HG03108 (cell line): ENCODE measurements around the gene HBB.
"Not testable (repeated sequence)": the region's sequence is repeated elsewhere in the genome, so short reads cannot be mapped to it uniquely, and the experiment has no call there.

Source experiments
- ATAC-seq: cut with Tn5 transposase; IDR thresholded peaks from one replicate; pipeline ENCODE4 v1.9.1; 2021; ENCODE audit warnings: moderate library complexity; ENCODE audit not compliant: unreplicated experiment

Gene HBB

GRCh38 chr11:5226732-5227310 is at the start of gene HBB:
Gene HBB (minus strand): TSS chr11:5227071. CDS start chr11:5227021, 50 bp downstream.
- no peak for ATAC-seq

GRCh38 chr11:5275369-5276110 is 48.7 kb upstream of the HBB start:
- no peak for ATAC-seq

DNA sequence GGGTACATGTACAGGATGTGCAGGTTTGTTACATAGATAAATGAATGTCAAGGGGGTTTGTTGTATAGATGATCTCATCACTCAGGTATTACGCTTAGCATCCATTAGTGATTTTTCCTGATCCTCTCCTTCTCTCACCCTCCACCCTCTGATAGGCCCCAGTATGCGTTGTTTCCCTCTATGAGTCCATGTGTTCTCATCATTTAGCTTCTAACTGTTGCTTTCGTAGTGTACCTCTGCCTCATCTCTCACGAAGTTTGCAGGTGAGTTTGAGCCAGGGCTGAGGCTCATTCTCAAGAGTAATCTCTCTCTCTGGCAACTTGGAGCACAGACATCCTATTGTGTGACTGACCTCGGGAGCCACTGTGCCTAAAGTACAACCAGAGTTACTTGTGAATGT is 47.5 kb upstream of the HBB start:
- no peak for ATAC-seq

- ATAC-seq: no peak
Observed at GRCh38 chr11:5272395-5273017, 45.6 kb upstream of the HBB start.

DNA sequence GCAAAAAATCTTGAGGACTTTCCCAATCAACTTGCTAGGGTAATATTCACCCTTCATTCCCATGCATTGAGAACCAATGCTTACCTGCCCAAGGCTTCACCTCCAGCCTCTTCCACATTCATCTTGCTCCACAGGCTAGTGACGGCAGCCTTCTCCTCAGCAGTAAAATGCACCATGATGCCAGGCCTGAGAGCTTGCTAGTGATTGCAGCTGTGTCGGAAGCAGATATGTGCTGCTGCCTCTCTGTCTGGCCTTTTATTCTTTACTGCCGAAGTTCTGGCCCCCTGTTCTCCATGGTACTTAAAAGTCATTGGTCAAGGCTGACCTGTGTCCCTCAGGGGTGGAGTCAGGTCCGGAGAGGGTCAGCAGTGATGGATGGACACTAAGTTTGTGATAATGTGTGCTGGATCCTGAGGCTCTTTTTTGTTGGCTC is 42.9 kb upstream of the HBB start, which contains the start of gene HBE1:
TSS of gene HBE1 (minus strand) at position 231 of the 433 bp plus-strand sequence. CDS start at position 176, 55 bp downstream.
- ATAC-seq: no peak

GRCh38 chr11:5267033-5267563 is 40.2 kb upstream of the HBB start:
- no peak for ATAC-seq

- no peak for ATAC-seq
Observed at GRCh38 chr11:5266609-5267008, 39.7 kb upstream of the HBB start.

GRCh38 chr11:5265832-5266231 is 39.0 kb upstream of the HBB start:
- ATAC-seq: no peak

DNA sequence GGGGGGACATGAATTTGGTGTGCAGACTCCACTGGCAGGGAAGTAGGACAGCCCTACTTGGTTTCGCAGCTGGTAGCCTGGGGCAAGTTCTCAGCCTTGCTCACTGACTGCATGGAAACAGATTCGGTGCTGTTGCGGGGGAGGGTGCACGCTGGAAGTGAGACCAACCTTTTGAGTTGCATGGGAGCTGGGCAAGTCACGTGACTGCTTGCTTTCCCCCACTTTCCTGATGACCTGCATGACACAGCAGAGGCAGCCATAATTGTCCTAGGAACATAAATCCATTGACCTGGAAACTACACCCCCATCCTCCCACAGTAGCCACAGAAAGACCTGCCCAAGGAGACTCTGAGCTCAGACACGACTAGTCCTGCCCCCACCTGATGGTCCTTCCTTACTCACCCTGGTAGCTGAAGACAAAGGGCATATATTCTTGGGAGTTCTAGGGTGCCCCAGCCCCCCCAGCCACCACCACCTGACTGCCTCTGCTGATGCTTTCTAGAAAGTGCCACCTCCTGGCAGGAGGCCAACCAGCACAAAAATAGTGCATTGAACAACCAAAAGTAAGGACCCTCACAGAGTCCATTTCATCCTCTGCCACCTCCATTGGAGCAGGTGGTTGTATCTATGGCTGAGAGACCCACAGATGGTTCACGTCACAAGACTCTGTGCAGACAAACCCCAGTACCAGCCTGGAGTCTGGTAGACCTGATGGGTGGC is 31.8 kb upstream of the HBB start:
- no peak for ATAC-seq

DNA sequence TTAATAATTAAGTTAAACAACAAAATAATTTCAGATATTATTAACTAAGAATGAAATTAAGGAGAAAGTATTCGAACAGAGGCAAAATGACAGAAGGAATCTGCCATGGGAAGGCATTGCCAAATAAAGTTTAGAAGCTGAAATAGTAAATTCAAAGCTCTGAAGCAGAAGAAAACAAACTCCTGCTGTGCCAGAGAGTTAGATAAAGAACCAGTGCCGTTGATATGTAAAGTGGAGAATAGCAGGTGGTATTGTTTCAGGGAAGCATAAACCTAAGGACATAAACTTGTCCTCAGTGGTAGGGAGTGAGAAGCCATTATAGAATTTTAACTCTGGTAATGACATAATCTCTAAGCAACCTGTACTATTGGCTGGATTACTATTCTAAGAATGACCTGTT is 30.4 kb upstream of the HBB start:
- ATAC-seq: no peak

GRCh38 chr11:5254646-5255413 is 28.0 kb upstream of the HBB start, which contains the start of gene HBG2:
Gene HBG2 (minus strand): TSS chr11:5254781. CDS start chr11:5254728, 53 bp downstream.
- ATAC-seq: not testable (repeated sequence)

- not testable (repeated sequence) for ATAC-seq
Observed at GRCh38 chr11:5254023-5254422, 27.2 kb upstream of the HBB start.

DNA sequence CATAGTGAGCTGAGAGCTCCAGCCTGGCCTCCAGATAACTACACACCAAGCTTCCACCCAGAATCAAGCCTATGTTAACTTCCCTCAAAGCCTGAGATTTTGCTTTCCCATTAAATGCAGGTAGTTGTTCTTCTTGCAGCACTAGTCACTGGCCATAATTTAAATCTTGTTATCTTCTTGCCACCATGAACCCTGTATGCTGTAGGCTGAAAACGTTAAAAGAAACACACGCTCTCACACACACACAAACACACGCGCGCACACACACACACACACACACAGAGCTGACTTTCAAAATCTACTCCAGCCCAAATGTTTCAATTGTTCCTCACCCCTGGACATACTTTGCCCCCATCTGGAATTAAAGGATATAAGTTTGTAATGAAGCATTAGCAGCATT is 26.6 kb upstream of the HBB start:
- not testable (repeated sequence) for ATAC-seq

GRCh38 chr11:5252919-5253265 is 26.0 kb upstream of the HBB start:
- ATAC-seq: no peak

- no peak for ATAC-seq
Observed at GRCh38 chr11:5252192-5252918, 25.5 kb upstream of the HBB start.

DNA sequence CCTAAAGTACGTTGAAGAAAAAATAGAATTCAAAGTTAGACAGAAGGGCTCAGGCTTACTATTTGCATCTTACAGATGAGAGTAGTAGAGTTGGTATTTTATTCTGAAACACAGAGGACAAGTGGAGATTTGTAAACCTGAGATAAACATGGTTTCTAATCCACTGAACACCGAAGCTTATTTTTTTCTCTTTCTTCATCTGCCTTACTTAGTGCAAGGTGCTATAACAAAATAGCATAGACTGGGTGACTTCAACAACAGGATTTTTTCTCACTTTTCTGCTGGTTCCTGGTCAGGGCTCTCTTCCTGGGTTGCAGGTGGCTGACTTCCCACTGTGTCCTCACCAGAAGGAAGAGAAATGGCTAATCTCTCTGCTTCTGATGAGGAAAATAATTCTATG is 24.9 kb upstream of the HBB start:
- no peak for ATAC-seq

DNA sequence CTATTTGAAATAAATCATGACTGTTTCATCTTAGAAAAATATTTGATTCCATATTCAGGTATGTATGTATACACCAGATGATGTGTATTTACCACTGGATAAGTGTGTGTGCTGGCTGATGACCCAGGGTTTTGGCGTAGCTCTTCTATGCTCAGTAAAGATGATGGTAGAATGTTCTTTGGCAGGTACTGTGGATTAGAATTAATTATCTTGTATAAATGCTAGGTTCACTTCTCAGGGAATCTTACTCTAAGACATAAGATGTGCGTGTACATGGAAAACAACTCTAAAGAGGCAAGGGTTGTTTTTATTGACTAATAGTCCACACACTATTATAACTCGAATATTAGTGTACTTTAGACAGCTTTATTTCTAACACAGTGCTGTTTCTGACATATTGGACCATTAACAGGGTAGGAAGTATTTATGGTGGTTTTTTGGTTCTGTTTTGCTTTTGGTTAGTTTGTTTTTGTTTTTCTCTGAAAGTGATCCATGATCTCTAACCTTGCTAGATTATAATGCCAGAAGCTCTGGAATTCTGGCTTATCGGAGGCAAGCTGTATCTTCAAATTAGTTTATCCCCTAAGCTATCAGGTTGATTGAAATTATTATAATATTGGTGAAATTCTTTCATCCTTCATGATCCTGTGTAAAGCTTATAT is 23.8 kb upstream of the HBB start:
- ATAC-seq: no peak

GRCh38 chr11:5249807-5250396 is 23.0 kb upstream of the HBB start, which contains the start of gene HBG1:
Gene HBG1 (minus strand): TSS chr11:5249857. CDS start chr11:5249804, 53 bp downstream.
- ATAC-seq: not testable (repeated sequence)

- not testable (repeated sequence) for ATAC-seq
Observed at GRCh38 chr11:5248498-5248897, 21.6 kb upstream of the HBB start.
